ENCODE data around the gene ZNF212.
"Not testable (repeated sequence)": the region's sequence is repeated elsewhere in the genome, so short reads cannot be mapped to it uniquely, and the experiment has no call there.

Gene ZNF212

GRCh38 chr7:149252378-149252777 is 12.9 kb downstream of the ZNF212 start:
- DNase-seq (ENCODE audit: low read depth in 2 of 2): no peak

- DNase-seq (ENCODE audit: low read depth in 2 of 2): no peak
Measured at GRCh38 chr7:149253665-149254064, 14.2 kb downstream of the ZNF212 start.

- no peak for DNase-seq (ENCODE audit: low read depth in 2 of 2)
Measured at GRCh38 chr7:149254181-149254858, 14.9 kb downstream of the ZNF212 start.

- DNase-seq (ENCODE audit: low read depth in 2 of 2): no peak
Measured at GRCh38 chr7:149255174-149255573, 15.7 kb downstream of the ZNF212 start.

- no peak for DNase-seq (ENCODE audit: low read depth in 2 of 2)
Measured at GRCh38 chr7:149256568-149256967, 17.1 kb downstream of the ZNF212 start.

GRCh38 chr7:149257146-149257545 is 17.7 kb downstream of the ZNF212 start:
- no peak for DNase-seq (ENCODE audit: low read depth in 2 of 2)

- DNase-seq (ENCODE audit: low read depth in 2 of 2): peak in 1 of 2 donors; percentile 28
Measured at GRCh38 chr7:149261316-149261828, 21.9 kb downstream of the ZNF212 start.

GRCh38 chr7:149261829-149262617 is 22.6 kb downstream of the ZNF212 start, which contains the start of gene ZNF783:
ZNF783 (plus strand) TSS chr7:149262196; CDS start chr7:149262334, 138 bp downstream.
- DNase-seq (ENCODE audit: low read depth in 2 of 2): peak; percentile 75 to 80

- DNase-seq (ENCODE audit: low read depth in 2 of 2): no peak
Measured at GRCh38 chr7:149266451-149266850, 27.0 kb downstream of the ZNF212 start.

- no peak for DNase-seq (ENCODE audit: low read depth in 2 of 2)
Measured at GRCh38 chr7:149267733-149268132, 28.3 kb downstream of the ZNF212 start.

- not testable (repeated sequence) for DNase-seq (ENCODE audit: low read depth in 2 of 2)
Measured at GRCh38 chr7:149274424-149274823, 35.0 kb downstream of the ZNF212 start.

GRCh38 chr7:149277871-149278270 is 38.4 kb downstream of the ZNF212 start:
- DNase-seq (ENCODE audit: low read depth in 2 of 2): no peak

GRCh38 chr7:149278396-149278795 is 38.9 kb downstream of the ZNF212 start:
- no peak for DNase-seq (ENCODE audit: low read depth in 2 of 2)

GRCh38 chr7:149279111-149279743 is 39.8 kb downstream of the ZNF212 start:
- DNase-seq (ENCODE audit: low read depth in 2 of 2): no peak

- DNase-seq (ENCODE audit: low read depth in 2 of 2): no peak
Measured at GRCh38 chr7:149280151-149280550, 40.7 kb downstream of the ZNF212 start.

GRCh38 chr7:149280661-149281507 is 41.4 kb downstream of the ZNF212 start:
- no peak for DNase-seq (ENCODE audit: low read depth in 2 of 2)

GRCh38 chr7:149281508-149282330 is 42.3 kb downstream of the ZNF212 start:
- DNase-seq (ENCODE audit: low read depth in 2 of 2): no peak

GRCh38 chr7:149282331-149282655 is 42.8 kb downstream of the ZNF212 start:
- no peak for DNase-seq (ENCODE audit: low read depth in 2 of 2)

GRCh38 chr7:149283321-149283720 is 43.9 kb downstream of the ZNF212 start:
- DNase-seq (ENCODE audit: low read depth in 2 of 2): no peak

- DNase-seq (ENCODE audit: low read depth in 2 of 2): no peak
Measured at GRCh38 chr7:149284343-149284742, 44.9 kb downstream of the ZNF212 start.
